Neural cell (in vitro differentiated cells): Measurements from ENCODE around the gene DLGAP4. TPM values are rescaled to one million over a fixed set of nuclear protein-coding genes. Genes with fewer than 3 reads are reported as not detected.

Experiments used
- H2AFZ ChIP-seq: fragments of 200-600, 300-800 bp; sonication (generic), shearing (Covaris generic); 2 replicates; pipeline ENCODE4 v1.6.0; 2014; ENCODE audit warnings: low read depth, mild to moderate bottlenecking, antibody characterized with exemption, low read length, moderate library complexity
- H3F3A ChIP-seq: fragments of 200-600 bp; shearing (Covaris generic); 2 replicates; pipeline ENCODE4 v1.6.1; 2016; ENCODE audit warnings: mild to moderate bottlenecking, moderate library complexity, mixed read lengths, antibody characterized with exemption, low read length; ENCODE audit not compliant: insufficient read depth, poor library complexity, severe bottlenecking
- H3K27ac ChIP-seq: fragments of 200-600, 300-800 bp; sonication (generic), shearing (Covaris generic); 2 replicates; pipeline ENCODE4 v1.5.1; 2014; ENCODE audit warnings: mild to moderate bottlenecking, low read length, moderate library complexity
- H3K27me3 ChIP-seq: fragments of 300-800, 200-600 bp; sonication (generic), shearing (Covaris generic); 2 replicates; pipeline ENCODE4 v1.6.0; 2014; ENCODE audit warnings: mild to moderate bottlenecking, low read depth, low read length, moderate library complexity; ENCODE audit not compliant: insufficient read depth
- H3K36me3 ChIP-seq: fragments of 300-800, 200-600 bp; sonication (generic), shearing (Covaris generic); 2 replicates; pipeline ENCODE4 v1.5.1; 2014; ENCODE audit warnings: mild to moderate bottlenecking, antibody characterized with exemption, low read length, moderate library complexity; ENCODE audit not compliant: insufficient read depth
- H3K4me2 ChIP-seq: fragments of 300-800, 200-600 bp; sonication (generic), shearing (Covaris generic); 2 replicates; pipeline ENCODE4 v1.6.0; 2014; ENCODE audit warnings: mild to moderate bottlenecking, low read length
- H3K4me3 ChIP-seq: fragments of 300-800, 200-600 bp; sonication (generic), shearing (Covaris generic); 2 replicates; pipeline ENCODE4 v1.5.1; 2014; ENCODE audit warnings: mild to moderate bottlenecking, low read length, moderate library complexity
- H3K79me2 ChIP-seq: fragments of 200-600 bp; shearing (Covaris generic); replicated peaks from 2 replicates; pipeline ENCODE4 v1.6.0; 2014; ENCODE audit warnings: mild to moderate bottlenecking, low read length, moderate library complexity; ENCODE audit not compliant: insufficient read depth
- H3K9ac ChIP-seq: fragments of 300-800, 200-600 bp; sonication (generic), shearing (Covaris generic); 2 replicates; pipeline ENCODE4 v1.6.1; 2016; ENCODE audit warnings: mild to moderate bottlenecking, low read length, mixed read lengths
- H3K9me2 ChIP-seq: fragments of 200-600 bp; shearing (Covaris generic); 2 replicates; pipeline ENCODE4 v1.6.1; 2016; ENCODE audit warnings: mild to moderate bottlenecking, low read length, mixed read lengths; ENCODE audit not compliant: insufficient read depth
- H3K9me3 ChIP-seq: fragments of 200-600, 300-800 bp; sonication (generic), shearing (Covaris generic); 2 replicates; pipeline ENCODE4 v1.6.1; 2016; ENCODE audit warnings: mild to moderate bottlenecking, mixed run types, low read length, moderate library complexity, mixed read lengths
- H4K20me1 ChIP-seq: fragments of 200-600 bp; shearing (Covaris generic); 2 replicates; pipeline ENCODE4 v1.6.1; 2016; ENCODE audit warnings: mild to moderate bottlenecking, mixed run types; ENCODE audit not compliant: insufficient read depth
- EP300 ChIP-seq: fragments of 450-650 bp; conservative IDR thresholded peaks from 2 replicates; pipeline ENCODE4 v1.6.1; 2014; ENCODE audit warnings: antibody characterized with exemption, mild to moderate bottlenecking, moderate library complexity; ENCODE audit not compliant: poor library complexity, severe bottlenecking
- EZH2 ChIP-seq: fragments of 200-600, 300-800 bp; shearing (Covaris generic), sonication (generic); IDR thresholded peaks from 2 replicates; pipeline ENCODE4 v1.6.1; 2014; ENCODE audit warnings: antibody characterized with exemption, low read length, borderline replicate concordance, mild to moderate bottlenecking; ENCODE audit not compliant: insufficient read depth, poor library complexity, severe bottlenecking
- MXI1 ChIP-seq: fragments of 450-650 bp; conservative IDR thresholded peaks from 2 replicates; pipeline ENCODE4 v1.6.1; 2014; ENCODE audit warnings: antibody characterized with exemption, mild to moderate bottlenecking; ENCODE audit not compliant: poor library complexity, severe bottlenecking
- POLR2AphosphoS5 ChIP-seq: IDR thresholded peaks from 2 replicates; pipeline ENCODE4 v1.6.1; 2012
- RAD21 ChIP-seq: fragments of 450-650 bp; conservative IDR thresholded peaks from 2 replicates; pipeline ENCODE4 v1.6.1; 2014; ENCODE audit warnings: antibody characterized with exemption, mild to moderate bottlenecking, moderate library complexity
- SMC3 ChIP-seq: fragments of 450-650 bp; conservative IDR thresholded peaks from 2 replicates; pipeline ENCODE4 v1.6.1; 2014; ENCODE audit warnings: antibody characterized with exemption, mild to moderate bottlenecking, moderate library complexity; ENCODE audit not compliant: poor library complexity
- TAF1 ChIP-seq: IDR thresholded peaks from 2 replicates; pipeline ENCODE4 v1.6.1; 2012; ENCODE audit warnings: low read depth
- polyA plus RNA-seq: library from polyadenylated mRNA; depleted of rRNA; stranded (reverse); fragments of >200 nt; gene quantifications from 2 replicates; pipeline ENCODE4 v1.2.3, GENCODE V29; 2014
- TF ChIP-seq, protein P1 (sequence below): IDR thresholded peaks from 2 replicates; pipeline ENCODE4 v1.6.1; 2012; ENCODE audit warnings: borderline replicate concordance
- TF ChIP-seq, protein P2 (sequence below): fragments of 450-650 bp; IDR thresholded peaks from 2 replicates; pipeline ENCODE4 v1.5.1; 2014; ENCODE audit warnings: antibody characterized with exemption, mild to moderate bottlenecking, moderate library complexity; ENCODE audit not compliant: poor library complexity, severe bottlenecking

Gene DLGAP4
- polyA plus RNA-seq, 1 donor from 2014 or later, result 31.2 TPM

GRCh38 chr20:36362261-36362660 lies 56.1 kb downstream of the DLGAP4 start:
- Histone ChIP-seq H3K9me3 (no peaks in the 10 kb centered on the region), H3K4me2 (no peak overlapping the region), H3K79me2 (no peaks in the 10 kb centered on the region), H2AFZ (no peak overlapping the region), H3K4me3 (no peak overlapping the region), H3K9me2 (no peaks in the 10 kb centered on the region), H3F3A (no peaks in the 10 kb centered on the region), H3K27me3 (no peaks in the 10 kb centered on the region), H3K27ac (no peak overlapping the region), H3K9ac (no peak overlapping the region), H4K20me1 (no peaks in the 10 kb centered on the region), H3K36me3 (no peaks in the 10 kb centered on the region)
- TF ChIP-seq TAF1 (no peak), SMC3 (no peak), EZH2 (no peak), MXI1 (no peak), POLR2AphosphoS5 (no peak), RAD21 (no peak), EP300 (no peak)
- TF ChIP-seq, protein P1, sequence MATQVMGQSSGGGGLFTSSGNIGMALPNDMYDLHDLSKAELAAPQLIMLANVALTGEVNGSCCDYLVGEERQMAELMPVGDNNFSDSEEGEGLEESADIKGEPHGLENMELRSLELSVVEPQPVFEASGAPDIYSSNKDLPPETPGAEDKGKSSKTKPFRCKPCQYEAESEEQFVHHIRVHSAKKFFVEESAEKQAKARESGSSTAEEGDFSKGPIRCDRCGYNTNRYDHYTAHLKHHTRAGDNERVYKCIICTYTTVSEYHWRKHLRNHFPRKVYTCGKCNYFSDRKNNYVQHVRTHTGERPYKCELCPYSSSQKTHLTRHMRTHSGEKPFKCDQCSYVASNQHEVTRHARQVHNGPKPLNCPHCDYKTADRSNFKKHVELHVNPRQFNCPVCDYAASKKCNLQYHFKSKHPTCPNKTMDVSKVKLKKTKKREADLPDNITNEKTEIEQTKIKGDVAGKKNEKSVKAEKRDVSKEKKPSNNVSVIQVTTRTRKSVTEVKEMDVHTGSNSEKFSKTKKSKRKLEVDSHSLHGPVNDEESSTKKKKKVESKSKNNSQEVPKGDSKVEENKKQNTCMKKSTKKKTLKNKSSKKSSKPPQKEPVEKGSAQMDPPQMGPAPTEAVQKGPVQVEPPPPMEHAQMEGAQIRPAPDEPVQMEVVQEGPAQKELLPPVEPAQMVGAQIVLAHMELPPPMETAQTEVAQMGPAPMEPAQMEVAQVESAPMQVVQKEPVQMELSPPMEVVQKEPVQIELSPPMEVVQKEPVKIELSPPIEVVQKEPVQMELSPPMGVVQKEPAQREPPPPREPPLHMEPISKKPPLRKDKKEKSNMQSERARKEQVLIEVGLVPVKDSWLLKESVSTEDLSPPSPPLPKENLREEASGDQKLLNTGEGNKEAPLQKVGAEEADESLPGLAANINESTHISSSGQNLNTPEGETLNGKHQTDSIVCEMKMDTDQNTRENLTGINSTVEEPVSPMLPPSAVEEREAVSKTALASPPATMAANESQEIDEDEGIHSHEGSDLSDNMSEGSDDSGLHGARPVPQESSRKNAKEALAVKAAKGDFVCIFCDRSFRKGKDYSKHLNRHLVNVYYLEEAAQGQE, result no peak

DNA sequence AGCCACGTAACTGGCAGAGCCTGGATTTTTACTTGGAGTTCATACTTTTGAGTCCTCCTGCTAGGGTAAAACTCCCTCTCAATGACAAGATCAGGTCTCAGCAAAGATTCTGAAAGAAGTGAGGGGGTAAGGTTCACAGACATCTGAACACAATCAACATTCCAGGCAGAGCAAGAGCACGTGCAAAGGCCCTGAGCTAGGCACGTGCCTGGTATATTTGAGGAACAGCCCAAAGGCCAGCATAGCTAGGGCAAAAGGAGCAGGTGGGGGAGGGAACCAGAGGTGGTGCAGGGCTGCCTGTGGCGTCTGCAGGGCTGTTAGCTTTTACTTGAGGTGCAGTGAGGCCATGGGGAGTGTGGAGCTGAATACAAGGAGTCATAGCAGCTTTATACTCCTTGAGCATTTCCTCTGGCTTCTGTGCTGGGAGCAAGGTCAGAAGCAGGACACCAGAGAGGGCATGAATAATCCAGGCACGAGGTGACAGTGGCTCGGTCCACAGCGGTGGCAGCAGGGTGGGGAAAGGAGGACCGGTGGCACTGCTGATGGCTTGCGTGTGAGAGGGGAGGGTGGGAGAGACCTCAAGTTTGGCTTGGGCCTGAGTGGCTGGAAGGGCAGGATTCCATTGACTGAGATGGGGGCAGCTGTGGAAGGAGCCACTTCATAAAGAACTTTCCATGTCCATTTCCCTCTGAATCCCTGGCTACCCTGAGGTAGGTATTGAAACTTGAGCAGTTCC lies 57.0 kb downstream of the DLGAP4 start:
- Histone ChIP-seq H3K9ac (no peak overlapping the region), H3K4me3 (no peak overlapping the region), H3K4me2 (no peak overlapping the region), H3K36me3 (no peaks in the 10 kb centered on the region), H3K9me3 (no peaks in the 10 kb centered on the region), H4K20me1 (no peaks in the 10 kb centered on the region), H3K27me3 (no peaks in the 10 kb centered on the region), H3K9me2 (no peaks in the 10 kb centered on the region), H3K79me2 (no peaks in the 10 kb centered on the region), H2AFZ (no peak overlapping the region), H3K27ac (no peak overlapping the region), H3F3A (no peaks in the 10 kb centered on the region)
- TF ChIP-seq MXI1 (no peak), EP300 (no peak), POLR2AphosphoS5 (no peak), RAD21 (no peak), TAF1 (no peak), SMC3 (no peak), EZH2 (no peak)
- TF ChIP-seq, protein P2, sequence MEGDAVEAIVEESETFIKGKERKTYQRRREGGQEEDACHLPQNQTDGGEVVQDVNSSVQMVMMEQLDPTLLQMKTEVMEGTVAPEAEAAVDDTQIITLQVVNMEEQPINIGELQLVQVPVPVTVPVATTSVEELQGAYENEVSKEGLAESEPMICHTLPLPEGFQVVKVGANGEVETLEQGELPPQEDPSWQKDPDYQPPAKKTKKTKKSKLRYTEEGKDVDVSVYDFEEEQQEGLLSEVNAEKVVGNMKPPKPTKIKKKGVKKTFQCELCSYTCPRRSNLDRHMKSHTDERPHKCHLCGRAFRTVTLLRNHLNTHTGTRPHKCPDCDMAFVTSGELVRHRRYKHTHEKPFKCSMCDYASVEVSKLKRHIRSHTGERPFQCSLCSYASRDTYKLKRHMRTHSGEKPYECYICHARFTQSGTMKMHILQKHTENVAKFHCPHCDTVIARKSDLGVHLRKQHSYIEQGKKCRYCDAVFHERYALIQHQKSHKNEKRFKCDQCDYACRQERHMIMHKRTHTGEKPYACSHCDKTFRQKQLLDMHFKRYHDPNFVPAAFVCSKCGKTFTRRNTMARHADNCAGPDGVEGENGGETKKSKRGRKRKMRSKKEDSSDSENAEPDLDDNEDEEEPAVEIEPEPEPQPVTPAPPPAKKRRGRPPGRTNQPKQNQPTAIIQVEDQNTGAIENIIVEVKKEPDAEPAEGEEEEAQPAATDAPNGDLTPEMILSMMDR, result no peak
- TF ChIP-seq, protein P1, result no peak
